Subcutaneous adipose tissue (tissue), 4 donors: ENCODE results near the gene SH3GL1. TPM values are rescaled to one million over a fixed set of nuclear protein-coding genes. Genes with fewer than 3 reads are reported as not detected.

Experiments
- small RNA-seq: library from RNA; depleted of rRNA; stranded (forward); fragments of <200 nt; gene quantifications from one replicate; pipeline ENCODE3, GENCODE V24; 2016
- total RNA-seq, 4 donors: library from RNA; depleted of rRNA; stranded (reverse); fragments of >200 nt; gene quantifications; one replicate each; pipeline ENCODE4 v1.1.0, GENCODE V29; 2016
- TF ChIP-seq, protein P1 (sequence below): fragments of 450-650 bp; IDR thresholded peaks from one replicate; pipeline ENCODE4 v1.5.1; 2016; ENCODE audit warnings: low read depth, mild to moderate bottlenecking, control low read depth, antibody characterized with exemption, moderate library complexity

The SH3GL1 gene
- total RNA-seq, 4 donors from 2014 or later = 28.7 to 43.9 (median 36.4) TPM

GRCh38 chr19:4319067-4319718, 81.2 kb downstream of the SH3GL1 start:
- TF ChIP-seq, protein P1, sequence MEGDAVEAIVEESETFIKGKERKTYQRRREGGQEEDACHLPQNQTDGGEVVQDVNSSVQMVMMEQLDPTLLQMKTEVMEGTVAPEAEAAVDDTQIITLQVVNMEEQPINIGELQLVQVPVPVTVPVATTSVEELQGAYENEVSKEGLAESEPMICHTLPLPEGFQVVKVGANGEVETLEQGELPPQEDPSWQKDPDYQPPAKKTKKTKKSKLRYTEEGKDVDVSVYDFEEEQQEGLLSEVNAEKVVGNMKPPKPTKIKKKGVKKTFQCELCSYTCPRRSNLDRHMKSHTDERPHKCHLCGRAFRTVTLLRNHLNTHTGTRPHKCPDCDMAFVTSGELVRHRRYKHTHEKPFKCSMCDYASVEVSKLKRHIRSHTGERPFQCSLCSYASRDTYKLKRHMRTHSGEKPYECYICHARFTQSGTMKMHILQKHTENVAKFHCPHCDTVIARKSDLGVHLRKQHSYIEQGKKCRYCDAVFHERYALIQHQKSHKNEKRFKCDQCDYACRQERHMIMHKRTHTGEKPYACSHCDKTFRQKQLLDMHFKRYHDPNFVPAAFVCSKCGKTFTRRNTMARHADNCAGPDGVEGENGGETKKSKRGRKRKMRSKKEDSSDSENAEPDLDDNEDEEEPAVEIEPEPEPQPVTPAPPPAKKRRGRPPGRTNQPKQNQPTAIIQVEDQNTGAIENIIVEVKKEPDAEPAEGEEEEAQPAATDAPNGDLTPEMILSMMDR = no peak

DNA sequence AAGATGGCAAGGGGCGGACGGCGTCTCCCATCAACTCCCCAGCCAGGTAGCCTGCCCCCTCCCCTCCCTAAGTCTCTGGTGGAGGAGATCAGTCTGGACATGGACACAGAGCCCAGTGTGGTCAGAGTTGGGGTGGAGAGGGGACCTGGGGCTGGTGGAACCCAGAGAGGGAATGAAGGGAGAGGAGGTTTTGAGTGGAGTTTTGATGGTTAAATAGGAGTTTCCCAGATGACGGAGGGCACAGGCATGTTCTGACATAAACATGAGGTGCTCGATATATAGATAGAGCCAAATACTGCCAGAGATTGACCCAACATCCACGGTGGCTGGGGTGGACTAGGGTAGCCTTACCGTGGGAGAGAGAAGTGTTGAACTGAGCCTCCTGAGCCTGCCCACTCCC, 81.9 kb downstream of the SH3GL1 start:
- TF ChIP-seq, protein P1 = no peak

DNA sequence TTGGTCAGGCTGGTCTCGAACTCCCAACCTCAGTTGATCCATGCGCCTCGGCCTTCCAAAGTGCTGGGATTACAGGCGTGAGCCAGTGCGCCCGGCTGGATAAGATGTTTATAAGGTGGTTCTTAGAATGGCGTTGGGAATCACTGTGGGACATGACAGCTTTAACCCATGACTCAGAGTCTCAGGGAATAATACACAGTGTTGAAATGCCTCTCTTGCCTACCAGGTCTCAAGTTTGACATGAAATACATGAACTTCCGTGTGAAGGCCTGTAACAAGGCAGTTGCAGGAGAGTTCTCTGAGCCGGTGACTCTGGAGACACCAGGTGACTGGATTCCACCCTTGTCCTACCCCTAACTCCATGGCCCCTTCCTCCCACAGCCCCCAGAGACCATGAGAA, 83.4 kb downstream of the SH3GL1 start:
- TF ChIP-seq, protein P1 = no peak

GRCh38 chr19:4313847-4314490, 86.4 kb downstream of the SH3GL1 start:
- TF ChIP-seq, protein P1 = no peak

Small RNA genes lying within 50 kb of the gene (small RNA-seq; reads per million reads assigned to genes)
- gene MIR4746 = not detected

Other genes with a start within 250 kb of the SH3GL1 start
- gene CREB3L3, start 246.9 kb downstream of the SH3GL1 start, total RNA-seq = not detected
- 10 to 100 TPM; 12.6 to 28.3 (median 15.6) TPM for gene SIRT6, start 218.0 kb downstream of the SH3GL1 start, total RNA-seq
- 1 to 10 TPM in 2 of 4 donors, under 1 TPM in 2; 0.68 to 2.9 (median 1.6) TPM for gene ANKRD24, start 217.9 kb downstream of the SH3GL1 start, total RNA-seq
- gene EBI3, start 171.0 kb downstream of the SH3GL1 start, total RNA-seq = 10 to 100 TPM in 1 of 4 donors, 1 to 10 TPM in 3; 2.0 to 20.7 (median 8.0) TPM
- gene YJU2, start 153.5 kb downstream of the SH3GL1 start, total RNA-seq = 10 to 100 TPM; 10.7 to 21.5 (median 17.5) TPM
- not detected for gene SHD, start 121.3 kb downstream of the SH3GL1 start, total RNA-seq
- gene TMIGD2, start 98.2 kb downstream of the SH3GL1 start, total RNA-seq = under 1 TPM in 1 of 4 donors, not detected in 3; 0.34 TPM
- gene FSD1, start 95.9 kb downstream of the SH3GL1 start, total RNA-seq = not detected
- gene STAP2, start 61.7 kb downstream of the SH3GL1 start, total RNA-seq = 1 to 10 TPM; 1.5 to 2.9 (median 1.8) TPM
- gene MPND, start 57.0 kb downstream of the SH3GL1 start, total RNA-seq = 10 to 100 TPM in 1 of 4 donors, 1 to 10 TPM in 3; 3.8 to 13.2 (median 8.4) TPM
- gene CHAF1A, start 2.1 kb upstream of the SH3GL1 start, total RNA-seq = 10 to 100 TPM in 1 of 4 donors, 1 to 10 TPM in 3; 4.8 to 13.0 (median 6.3) TPM
- gene UBXN6, start 57.2 kb upstream of the SH3GL1 start, total RNA-seq = 100 to 1,000 TPM in 2 of 4 donors, 10 to 100 TPM in 2; 85.0 to 149 (median 102) TPM
- gene HDGFL2, start 71.8 kb upstream of the SH3GL1 start, total RNA-seq = 10 to 100 TPM; 15.5 to 39.7 (median 26.9) TPM
- gene PLIN4, start 117.9 kb upstream of the SH3GL1 start, total RNA-seq = 1,000 to 10,000 TPM in 1 of 4 donors, 100 to 1,000 TPM in 3; 519 to 1,574 (median 929) TPM
- gene PLIN5, start 134.7 kb upstream of the SH3GL1 start, total RNA-seq = 100 to 1,000 TPM in 1 of 4 donors, 10 to 100 TPM in 3; 23.8 to 153 (median 32.8) TPM
- 1 to 10 TPM in 3 of 4 donors, under 1 TPM in 1; 0.65 to 2.0 (median 1.3) TPM for gene LRG1, start 139.5 kb upstream of the SH3GL1 start, total RNA-seq
- 10 to 100 TPM in 1 of 4 donors, 1 to 10 TPM in 3; 2.6 to 12.8 (median 5.2) TPM for gene SEMA6B, start 159.1 kb upstream of the SH3GL1 start, total RNA-seq
- 1 to 10 TPM; 1.5 to 7.0 (median 2.1) TPM for gene TNFAIP8L1, start 239.0 kb upstream of the SH3GL1 start, total RNA-seq